Adrenal gland (tissue), 12 donors: Measurements from ENCODE around the gene IFT57. TPM values are rescaled to one million over a fixed set of nuclear protein-coding genes. Genes with fewer than 3 reads are reported as not detected.

Source experiments
- DNase-seq, 7 donors: peaks; one replicate each; pipeline ENCODE4 v3.0.0-alpha.2; 2019 to 2020
- H3K27ac ChIP-seq, 5 donors: fragments of 200-600 bp; sonication (generic) in 4 of 5; 1 replicate in 3 of 5; 2 replicates in 2 of 5; pipeline versions ENCODE4 v1.5.1 to v1.8.0; 2016 to 2020; ENCODE audit warnings: mild to moderate bottlenecking in 1 of 5
- H3K27me3 ChIP-seq: fragments of 200-600 bp; 2 replicates; pipeline ENCODE4 v1.8.0; 2021
- H3K36me3 ChIP-seq, 2 donors: fragments of 200-600 bp; replicated peaks in 1 of 2; 1 replicate in 1 of 2; 2 replicates in 1 of 2; pipeline versions ENCODE4 v1.5.1 to v1.8.0; 2018 to 2022
- H3K4me1 ChIP-seq, 2 donors: fragments of 200-600 bp; replicated peaks in 1 of 2; 1 replicate in 1 of 2; 2 replicates in 1 of 2; pipeline versions ENCODE4 v1.5.1 to v1.8.0; 2018 to 2021
- H3K4me3 ChIP-seq, 4 donors: fragments of 200-600 bp; sonication (generic) in 3 of 4; one replicate each; pipeline ENCODE4 v1.5.1; 2016 to 2018
- H3K9me3 ChIP-seq, 3 donors: fragments of 200-600 bp; sonication (generic) in 1 of 3; replicated peaks in 1 of 3; 1 replicate in 2 of 3; 2 replicates in 1 of 3; pipeline versions ENCODE4 v1.5.1 to v1.8.0; 2016 to 2021
- CTCF ChIP-seq, 6 experiments: fragments of 450-650 bp in 4 of 6; fragments of 200-600 bp in 2 of 6; sonication (generic) in 1 of 6; IDR thresholded peaks; 1 replicate in 5 of 6; 2 replicates in 1 of 6; pipeline versions ENCODE4 v1.5.1 to v1.8.0; 2016 to 2021; ENCODE audit warnings: antibody characterized with exemption in 6 of 6, mild to moderate bottlenecking in 2 of 6, moderate library complexity in 1 of 6
- POLR2A ChIP-seq, 2 donors: fragments of 450-650 bp; IDR thresholded peaks; one replicate each; pipeline ENCODE4 v1.6.1; 2017; ENCODE audit warnings: antibody characterized with exemption in 2 of 2, mild to moderate bottlenecking in 2 of 2, moderate library complexity in 1 of 2
- WGBS, 4 donors: extraction: QIAGEN DNeasy Blood & Tissue Kit in 2 of 4; methylation state at CpG; one replicate each; pipeline versions ENCODE4 v1.1.5 to v1.1.7; 2013 to 2017; 5-methylcytosine and 5-hydroxymethylcytosine counted together
- intact Hi-C, 2 donors: fragments of 100-400 bp; cut with DNase I; formaldehyde crosslinking; loops; one replicate each; pipeline versions ENCODE4 v1.14.1 to v1.15.0; 2022 to 2023
- polyA plus RNA-seq, 3 donors: library from polyadenylated mRNA; stranded (reverse); fragments of 200-250 nt in 2 of 3; fragments of 350-450 nt in 1 of 3; fragmentation: Illumina TruSeq in 1 of 3; extraction: RNeasy Lipid Tissue Mini Kit (QIAGEN cat#74804) in 1 of 3; gene quantifications; one replicate each; pipeline ENCODE4 v1.2.3, GENCODE V29; 2013 to 2014
- total RNA-seq, 9 donors: library from RNA; depleted of rRNA in 4 of 9; stranded (reverse); fragments of >200 nt in 4 of 9; fragments of 120-200 nt in 1 of 9; fragmentation: NEBNext Ultra II Directional in 1 of 9; extraction: Animal tissue kit (Norgen Biotek cat#: 25700) in 1 of 9; gene quantifications; one replicate each; pipeline versions ENCODE4 v1.1.0 to v1.2.4, GENCODE V29; 2013 to 2023
- donor health status: healthy with polysubstance abuse.
- donor health status: Bipolar disorder and iron deficiency.
- donor health status: DM: yes; HTN: yes; CAD: no.
- donor health status: DM: no; HTN: no; CAD: no.
- donor health status: DM: no; HTN: no; CAD: no.
- donor health status: DM: yes; HTN: yes; CAD: no.

Gene IFT57
- total and polyA plus RNA-seq, 12 donors, result 16.1 to 61.9 (median 50.5) TPM

- TF ChIP-seq POLR2A (IDR thresholded peaks at IDR 0.05) (no peak), CTCF (IDR thresholded peaks at IDR 0.05) (no peak)
- no peak for DNase-seq
- intact Hi-C loops, result no loop called here
- peaks cover 0 to 1% of the 10 kb centered on the region in 2 donors for H3K36me3 ChIP-seq
- no peaks in the 10 kb centered on the region for H3K4me1 ChIP-seq
- no peaks in the 10 kb centered on the region for H3K9me3 ChIP-seq
- no peak overlapping the region for H3K4me3 ChIP-seq
- H3K27me3 ChIP-seq, result no peaks in the 10 kb centered on the region
- no peak overlapping the region for H3K27ac ChIP-seq
Observed at GRCh38 chr3:108201258-108201657, 21.0 kb downstream of the IFT57 start.

DNA sequence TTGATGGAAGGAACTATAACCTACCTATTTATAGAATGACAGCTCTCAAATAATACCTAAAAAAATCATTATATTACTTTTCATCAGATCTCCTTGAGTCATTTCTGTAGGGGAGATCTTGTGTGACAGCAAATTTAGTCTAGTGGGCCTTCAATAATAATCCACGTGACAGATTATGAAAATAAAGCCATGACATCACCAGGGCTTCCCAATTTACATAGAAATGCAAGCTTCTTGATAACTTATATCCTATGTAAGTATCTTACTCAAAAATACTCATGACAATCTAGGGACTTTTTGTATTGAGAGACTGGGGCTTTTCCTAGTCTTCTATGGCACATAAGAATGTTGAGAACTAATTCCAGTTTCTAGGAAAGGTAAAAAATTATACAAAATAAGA is 21.6 kb downstream of the IFT57 start:
- Histone ChIP-seq H3K27ac (no peak overlapping the region), H3K4me1 (no peaks in the 10 kb centered on the region), H3K36me3 (no peaks in the 10 kb centered on the region), H3K9me3 (no peaks in the 10 kb centered on the region), H3K4me3 (no peak overlapping the region), H3K27me3 (no peaks in the 10 kb centered on the region)
- no peak for DNase-seq
- WGBS, 4 donors, result 89 to 94% (median 92%) methylated on average over 1 of the region's 1 CpG
- TF ChIP-seq CTCF (IDR thresholded peaks at IDR 0.05) (no peak), POLR2A (IDR thresholded peaks at IDR 0.05) (no peak)
- intact Hi-C loops, result no loop called here

GRCh38 chr3:108200024-108200423 is 22.2 kb downstream of the IFT57 start:
- H3K4me1 ChIP-seq, result no peaks in the 10 kb centered on the region
- intact Hi-C loops, result no loop called here

DNA sequence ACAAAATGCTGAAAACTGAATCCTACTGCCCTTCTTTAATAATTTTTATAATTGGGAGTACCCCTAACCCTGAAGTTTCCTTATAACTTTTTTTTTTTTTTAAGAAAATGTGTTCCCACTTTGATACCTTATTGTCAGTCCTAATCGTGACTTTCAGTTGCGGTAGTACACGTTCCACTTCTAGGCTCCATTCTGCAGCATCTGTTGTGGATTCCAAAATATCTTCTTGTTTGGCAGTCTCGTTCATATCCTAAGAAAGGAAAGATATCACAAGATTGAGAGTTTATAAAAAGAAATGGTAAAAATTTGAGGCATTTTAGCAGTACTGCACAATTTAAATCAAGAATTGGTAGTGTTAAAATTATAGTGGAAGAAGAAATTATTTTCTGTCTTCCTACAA is 30.8 kb downstream of the IFT57 start:
- H3K27ac ChIP-seq, result no peak overlapping the region
- peaks cover 0 to 11% of the 10 kb centered on the region in 2 donors for H3K36me3 ChIP-seq
- H3K4me3 ChIP-seq, result no peak overlapping the region
- TF ChIP-seq POLR2A (IDR thresholded peaks at IDR 0.05) (no peak), CTCF (IDR thresholded peaks at IDR 0.05) (no peak)
- H3K4me1 ChIP-seq, result no peaks in the 10 kb centered on the region
- intact Hi-C loops, result no loop called here
- 95 to 98% (median 97%) methylated on average over 4 of the region's 4 CpGs for WGBS, 4 donors
- H3K27me3 ChIP-seq, result no peaks in the 10 kb centered on the region
- H3K9me3 ChIP-seq, result no peaks in the 10 kb centered on the region
- no peak for DNase-seq

More at GRCh38 chr3:108200024-108200423, 22.2 kb downstream of the IFT57 start:
- Histone ChIP-seq H3K27me3 (no peaks in the 10 kb centered on the region), H3K36me3 (no peaks in the 10 kb centered on the region), H3K4me3 (no peak overlapping the region), H3K9me3 (no peaks in the 10 kb centered on the region), H3K27ac (no peak overlapping the region)
- no peak for DNase-seq
- TF ChIP-seq POLR2A (IDR thresholded peaks at IDR 0.05) (no peak), CTCF (IDR thresholded peaks at IDR 0.05) (no peak)
- WGBS, 4 donors, result 89 to 100% (median 96%) methylated on average over 2 of the region's 2 CpGs
